Stimulated activated CD8-positive, alpha-beta memory T cell treated with anti-CD3 and anti-CD28 coated beads, Interleukin-7, amount 100 ng/mL, for 4 hours (primary cell): ENCODE results near the gene METTL1.
A peak's percentile ranks its signal among the peaks of the same experiment; 100 is the strongest.

Experiments
- DNase-seq, 2 donors: peaks; one replicate each; pipeline ENCODE4 v3.0.0-alpha.2; 2020; ENCODE audit warnings: low read depth in 2 of 2

Gene METTL1

DNA sequence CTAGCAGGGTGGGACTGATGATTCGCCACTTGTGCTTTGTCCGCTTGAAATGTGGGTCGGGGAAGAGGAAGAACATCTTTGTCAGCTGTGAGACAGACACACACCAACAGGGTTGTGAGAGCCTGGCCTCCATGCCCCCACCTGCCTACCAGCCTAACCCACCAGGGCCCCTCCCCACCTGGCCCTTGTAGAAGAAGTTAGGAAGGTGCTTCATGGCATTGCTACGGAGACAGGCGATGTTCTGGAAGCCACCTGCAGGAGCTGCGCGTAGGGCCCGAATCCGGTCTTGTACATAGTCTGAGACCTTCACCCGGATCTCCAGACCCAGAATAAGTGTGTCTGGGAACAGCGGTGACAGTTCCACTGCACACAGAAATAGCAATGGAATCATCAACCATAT, 2.3 kb downstream of the METTL1 start:
- DNase-seq, result no peak

DNA sequence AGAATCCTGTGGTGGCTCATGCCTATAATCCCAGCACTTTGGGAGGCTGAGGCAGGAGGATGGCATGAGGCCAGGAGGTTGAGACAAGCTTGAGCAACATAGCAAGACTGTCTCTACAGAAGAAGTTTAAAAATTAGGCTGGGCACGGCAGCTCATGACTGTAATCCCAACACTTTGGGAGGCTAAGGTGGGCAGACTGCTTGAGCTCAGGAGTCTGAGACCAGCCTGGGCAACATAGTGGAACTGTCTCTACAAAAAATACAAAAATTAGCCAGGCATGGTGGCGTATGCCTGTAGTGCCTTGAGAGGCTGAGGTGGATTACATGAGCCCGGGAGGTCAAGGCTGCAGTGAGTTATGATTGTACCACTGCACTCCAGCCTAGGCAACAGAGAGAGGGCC, 4.0 kb downstream of the METTL1 start:
- DNase-seq, result no peak

GRCh38 chr12:57767305-57767698, 4.6 kb downstream of the METTL1 start:
- no peak for DNase-seq

GRCh38 chr12:57766464-57767304, 5.2 kb downstream of the METTL1 start, which contains the start of gene CYP27B1:
CYP27B1 (minus strand) TSS chr12:57767078; CDS start chr12:57767041, 37 bp downstream.
- DNase-seq, result no peak

DNA sequence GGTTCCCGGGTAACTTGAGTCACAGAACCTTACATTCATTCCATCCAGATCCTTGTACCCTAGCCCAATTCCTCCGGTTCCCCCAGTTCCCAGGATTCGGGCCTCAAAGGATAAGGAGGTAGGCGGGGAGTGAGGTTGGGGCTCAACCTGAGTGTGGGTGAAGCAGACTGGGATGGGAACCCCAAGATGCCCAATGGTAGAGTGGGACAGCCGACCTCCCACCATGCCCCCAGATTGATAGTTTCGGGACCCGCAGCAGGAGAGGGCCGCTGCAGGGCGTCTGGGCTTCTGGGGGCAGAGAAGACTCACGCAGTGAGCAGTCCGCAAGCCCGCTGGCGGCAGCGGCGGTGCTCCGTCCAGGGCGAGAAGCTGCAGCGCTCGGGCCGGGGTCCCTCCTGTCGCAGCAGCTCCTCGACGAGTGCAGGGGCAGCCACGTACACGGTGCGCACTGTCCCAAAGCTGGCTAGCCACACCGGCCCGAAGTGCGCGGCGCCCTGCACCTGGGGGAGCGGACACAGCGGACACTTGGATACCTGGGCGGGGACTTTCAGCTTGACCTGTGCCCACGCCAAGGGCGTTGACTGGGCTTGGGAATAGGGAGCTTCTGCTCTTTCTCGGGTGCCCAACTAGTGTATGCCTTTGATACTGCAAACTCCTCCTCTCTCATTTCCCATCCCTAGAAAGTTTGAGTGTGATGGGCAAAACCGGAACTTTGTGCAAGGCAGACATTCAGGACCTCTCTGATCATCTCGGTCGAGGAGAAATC, 6.0 kb downstream of the METTL1 start:
- DNase-seq, result no peak

GRCh38 chr12:57765003-57765697, 6.8 kb downstream of the METTL1 start:
- DNase-seq, result no peak

- no peak for DNase-seq
Measured at GRCh38 chr12:57764662-57765002, 7.3 kb downstream of the METTL1 start.

DNA sequence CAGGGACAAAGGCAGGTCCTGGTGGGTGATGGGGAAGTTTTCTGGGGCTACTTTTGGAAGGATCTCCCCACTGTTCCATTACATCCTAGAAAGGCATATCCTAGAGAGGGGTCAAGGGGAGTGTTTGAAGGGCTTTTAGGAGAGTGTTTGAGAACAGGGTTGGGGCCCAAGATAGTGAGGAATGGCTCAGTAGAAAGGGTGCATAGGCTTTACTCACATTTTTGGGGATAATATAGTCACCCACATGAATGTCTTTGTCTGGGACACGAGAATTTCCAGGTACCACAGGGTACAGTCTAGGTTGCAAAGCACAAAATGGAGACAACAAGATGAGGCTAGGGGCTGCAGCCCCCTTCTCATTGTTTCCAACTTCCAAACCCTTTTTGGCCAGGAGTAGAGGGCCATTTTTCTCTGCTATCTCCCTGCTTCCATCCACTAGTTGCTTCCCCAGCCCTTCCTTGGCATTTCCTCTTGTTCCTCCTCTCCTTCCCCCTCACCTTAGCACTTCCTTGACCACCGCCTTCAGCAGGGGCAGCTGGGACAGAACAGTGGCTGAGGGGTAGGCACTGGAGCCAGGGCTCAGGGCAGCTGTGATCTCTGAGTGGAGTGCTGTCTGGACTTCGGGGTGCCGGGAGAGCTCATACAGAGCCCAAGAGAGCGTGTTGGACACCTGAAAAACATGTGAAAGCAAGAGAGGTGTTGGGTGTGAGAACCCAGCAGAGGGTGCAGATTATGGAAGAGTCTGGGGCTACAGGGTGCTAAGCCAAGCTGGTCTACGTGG, 7.8 kb downstream of the METTL1 start:
- no peak for DNase-seq

- DNase-seq, result no peak
Measured at GRCh38 chr12:57762463-57762862, 9.4 kb downstream of the METTL1 start.

- DNase-seq, result no peak
Measured at GRCh38 chr12:57761391-57761998, 10.4 kb downstream of the METTL1 start.

DNA sequence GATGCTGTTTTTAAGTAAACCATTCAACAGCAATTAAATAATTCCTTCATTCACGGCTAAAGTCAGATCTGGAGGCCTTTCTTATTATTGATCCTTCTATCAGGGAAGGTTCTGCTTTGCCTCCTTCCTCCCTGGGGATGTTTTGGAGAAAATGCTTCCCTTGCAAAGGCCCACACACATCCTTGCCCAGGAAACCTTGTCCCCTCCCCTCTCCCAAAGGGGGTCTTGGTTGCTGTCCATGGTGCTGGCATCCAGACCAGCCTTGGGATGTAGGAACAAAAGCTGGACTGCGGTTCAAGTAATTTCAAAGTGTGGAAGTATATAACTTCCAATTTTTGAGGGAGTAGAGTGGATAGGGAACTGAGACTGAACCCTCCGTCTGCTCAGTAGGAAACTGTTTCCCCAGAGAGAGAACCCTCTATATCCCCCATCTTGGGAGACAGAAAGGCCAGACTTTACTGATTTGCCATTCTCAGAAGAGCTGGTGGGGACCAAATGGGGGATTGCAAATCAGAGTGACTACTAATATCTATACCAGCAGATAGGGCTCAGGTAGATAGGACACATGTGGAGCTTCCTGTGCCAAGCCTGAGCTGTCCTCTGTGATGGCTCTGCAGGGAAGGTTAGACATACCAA, 11.4 kb downstream of the METTL1 start:
- DNase-seq, result no peak

DNA sequence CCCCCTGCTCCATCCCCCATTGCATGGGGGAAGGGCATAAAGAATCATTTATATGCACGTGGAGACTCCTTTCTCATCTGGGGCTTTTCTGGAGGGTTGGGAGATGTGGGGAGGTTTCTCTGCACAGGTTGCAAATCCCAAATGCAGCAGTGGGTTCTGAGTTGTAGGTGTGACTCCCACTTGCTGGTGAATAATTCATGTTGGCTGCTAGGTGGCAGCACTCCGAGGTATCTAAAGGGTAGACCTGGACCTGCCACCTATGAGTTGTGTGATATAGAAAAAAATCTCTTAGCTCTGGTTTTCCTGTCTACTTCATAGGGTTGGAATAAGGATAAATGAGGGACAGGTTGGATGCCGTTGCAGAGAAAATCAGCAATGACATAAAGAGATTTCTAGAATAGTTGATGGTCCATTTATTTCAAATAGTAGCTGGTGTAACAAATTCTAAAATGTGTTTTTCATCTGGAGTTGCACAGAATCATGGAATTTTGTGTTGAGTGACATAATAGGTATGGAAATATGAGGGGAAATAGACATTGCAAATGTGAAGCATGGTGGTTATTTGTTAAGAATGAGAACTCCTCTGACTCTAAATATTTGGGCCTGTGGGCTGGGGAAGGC, 12.4 kb downstream of the METTL1 start:
- DNase-seq, result no peak

DNA sequence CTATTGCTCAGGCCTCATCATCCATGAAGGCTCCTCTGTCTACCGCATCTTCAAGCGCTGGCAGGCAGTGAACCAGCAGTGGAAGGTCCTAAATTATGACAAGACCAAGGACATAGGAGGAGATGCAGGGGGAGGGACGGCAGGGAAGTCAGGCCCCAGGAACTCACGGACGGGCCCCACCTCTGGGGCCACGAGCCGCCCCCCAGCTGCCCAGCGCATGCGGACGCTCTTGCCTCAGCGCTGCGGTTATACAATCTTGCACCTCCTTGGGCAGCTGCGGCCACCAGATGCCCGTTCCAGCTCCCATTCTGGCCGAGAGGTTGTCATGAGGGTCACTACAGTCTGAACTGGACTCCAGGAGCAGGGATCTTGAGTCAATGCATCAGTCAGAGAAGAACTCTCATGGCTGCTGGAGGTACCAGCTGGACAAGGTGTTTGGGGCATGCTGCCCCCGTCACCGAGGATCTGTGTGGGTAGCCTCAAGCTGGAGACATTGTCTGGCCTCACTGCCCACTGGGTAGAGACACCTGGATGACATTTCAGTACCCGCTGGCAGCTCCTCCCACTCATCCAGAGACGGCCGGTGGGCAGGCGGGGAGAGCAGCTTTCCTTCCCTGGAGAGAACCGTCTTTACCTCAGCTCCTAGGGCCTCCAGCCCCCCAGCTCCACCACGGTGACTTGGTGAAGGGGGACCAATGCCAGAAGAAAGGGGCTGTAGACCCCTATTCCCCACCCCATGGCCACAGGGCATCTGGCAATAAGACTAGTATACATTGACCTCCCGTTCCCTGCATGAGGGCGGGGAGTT, 13.1 kb downstream of the METTL1 start:
- no peak for DNase-seq

- DNase-seq, result no peak
Measured at GRCh38 chr12:57757771-57758170, 14.1 kb downstream of the METTL1 start.

- DNase-seq, result peak; percentile 42 to 56
Measured at GRCh38 chr12:57756406-57757341, 15.2 kb downstream of the METTL1 start.

- DNase-seq, result no peak
Measured at GRCh38 chr12:57755454-57756372, 16.2 kb downstream of the METTL1 start.

- DNase-seq, result no peak
Measured at GRCh38 chr12:57755194-57755453, 16.8 kb downstream of the METTL1 start.
